Stimulated activated CD8-positive, alpha-beta memory T cell treated with anti-CD3 and anti-CD28 coated beads, Interleukin-12 subunit alpha, Interleukin-12 subunit beta, amount 100 ng/mL, for 1 hour (primary cell): Measurements from ENCODE around the gene GCFC2.

Experiments
- DNase-seq: peaks from one replicate; pipeline ENCODE4 v3.0.0-alpha.2; 2020; ENCODE audit warnings: low read depth

Gene GCFC2

DNA sequence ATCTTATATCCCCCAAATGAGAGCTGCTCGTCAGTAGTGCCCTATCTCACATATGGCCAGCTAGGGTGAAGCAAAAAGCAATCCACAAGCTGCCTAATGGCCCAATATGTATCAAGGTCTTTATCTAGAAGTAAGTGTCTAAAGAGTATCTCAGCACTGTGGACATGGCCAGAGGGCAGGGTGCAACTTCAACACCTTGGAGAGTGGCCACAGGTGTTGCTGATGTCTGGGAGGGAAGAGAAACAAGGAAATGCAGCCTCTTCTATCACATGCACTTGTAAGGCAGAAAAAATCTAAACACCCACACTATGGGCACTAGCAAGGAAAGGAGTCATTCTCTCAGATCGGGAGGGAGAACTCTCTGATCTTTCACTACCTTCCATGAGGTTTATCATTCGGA is 87.8 kb downstream of the GCFC2 start:
- DNase-seq = no peak

DNA sequence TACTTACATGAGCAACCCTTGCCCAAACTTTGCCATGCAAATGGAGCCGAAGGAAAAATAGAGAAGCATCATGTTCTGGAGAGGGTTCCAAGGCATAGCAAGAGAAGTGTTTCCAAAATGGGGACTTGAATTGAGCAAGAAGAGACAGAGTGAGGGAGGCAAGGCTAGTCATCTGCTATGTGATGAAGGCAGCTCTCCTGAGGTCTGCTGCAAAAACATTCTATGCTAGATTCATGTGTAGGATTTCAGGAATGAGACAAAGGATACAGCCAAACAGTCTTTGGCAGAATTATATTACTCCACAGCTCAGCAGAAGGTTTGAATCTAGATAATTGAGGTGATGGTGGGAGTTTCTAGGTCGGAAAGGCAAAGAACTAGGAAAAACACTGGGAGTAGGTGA is 88.2 kb downstream of the GCFC2 start:
- no peak for DNase-seq

DNA sequence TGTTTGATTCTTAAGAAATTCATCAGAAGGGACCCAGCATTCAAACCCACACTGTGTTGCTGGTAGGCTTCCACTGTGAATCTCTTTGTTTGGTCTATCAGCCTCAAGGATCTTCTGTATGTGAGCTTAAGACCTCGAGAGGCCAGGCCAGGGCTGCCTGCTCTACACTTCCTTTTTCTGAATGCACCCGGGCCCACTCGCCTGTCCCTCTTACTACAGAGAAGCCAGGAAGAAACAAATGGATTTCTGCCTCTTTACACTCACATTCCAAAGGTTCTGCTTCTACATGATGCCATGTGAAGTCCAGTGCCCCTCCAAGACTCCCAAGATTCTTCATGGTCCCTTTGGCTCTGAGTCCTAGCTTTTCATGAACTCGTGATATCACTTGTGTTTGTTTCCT is 89.5 kb downstream of the GCFC2 start:
- no peak for DNase-seq

DNA sequence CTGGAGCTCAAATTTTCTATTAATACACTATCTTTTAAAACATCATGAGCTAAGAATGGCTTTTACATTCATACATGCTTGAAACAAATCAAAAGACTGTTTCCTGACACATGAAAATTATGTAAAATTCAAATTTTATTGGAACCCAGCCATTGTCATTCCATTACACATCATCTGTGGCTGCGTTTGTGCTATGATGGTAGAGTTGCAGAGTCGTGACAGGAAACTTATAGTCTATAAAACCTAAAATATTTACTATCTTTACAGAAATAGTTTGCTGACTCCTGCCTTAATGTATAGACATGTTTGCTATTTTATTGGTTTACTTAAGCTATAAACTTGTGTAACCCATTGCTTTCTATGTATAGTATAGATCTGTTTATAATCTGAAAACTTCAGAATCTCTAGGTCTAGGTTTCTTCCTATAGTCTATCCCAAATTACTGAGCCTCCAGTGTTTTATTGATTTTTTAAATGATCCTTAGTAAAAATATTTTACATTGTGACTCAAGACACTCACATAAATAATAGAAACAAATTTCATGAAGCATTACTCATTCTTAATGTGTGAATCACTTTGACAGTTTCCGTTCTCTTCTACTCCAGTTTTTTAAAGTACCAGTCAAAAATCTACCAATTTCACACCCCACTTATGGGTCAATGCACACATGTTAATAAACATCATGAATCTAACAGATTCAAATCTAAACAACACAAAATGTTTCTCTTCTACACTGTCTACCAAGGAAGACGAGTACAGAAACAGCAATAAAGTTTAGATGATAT is 90.6 kb downstream of the GCFC2 start:
- no peak for DNase-seq

DNA sequence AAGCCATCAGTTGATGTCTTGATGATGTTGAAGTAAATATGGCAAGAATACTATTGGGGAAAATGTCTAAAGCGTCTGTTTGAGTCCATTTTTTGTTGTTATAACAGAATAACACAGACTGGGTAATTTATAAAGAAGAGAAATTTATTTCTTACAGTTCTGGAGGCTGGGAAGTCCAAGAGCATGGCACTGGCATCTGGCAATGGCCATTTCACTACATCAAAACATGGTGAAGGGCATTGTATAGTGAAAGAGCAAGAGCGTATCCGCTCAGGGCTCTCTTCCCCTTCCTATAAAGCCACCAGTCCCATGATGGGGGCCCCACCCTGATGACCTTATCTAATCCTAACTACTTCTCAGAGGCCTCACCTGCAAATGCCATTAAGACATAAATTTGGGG is 93.8 kb downstream of the GCFC2 start:
- DNase-seq = no peak

DNA sequence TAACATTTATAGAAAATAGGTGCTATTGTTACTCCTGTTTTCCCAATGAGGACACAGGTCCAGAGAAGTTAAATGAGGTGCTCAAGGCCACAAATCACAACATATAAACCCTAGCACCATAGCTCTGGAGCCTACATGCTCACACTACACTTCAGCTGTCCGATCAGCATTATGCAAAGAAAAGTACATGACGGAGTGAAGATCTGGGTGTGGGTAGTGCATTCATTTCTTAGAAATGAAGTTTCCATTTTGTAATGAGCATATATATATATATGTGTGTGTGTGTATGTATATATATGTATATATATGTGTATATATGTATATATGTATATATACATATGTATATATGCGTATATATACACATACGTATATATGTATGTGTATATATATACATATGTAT is 94.3 kb downstream of the GCFC2 start:
- DNase-seq = no peak

DNA sequence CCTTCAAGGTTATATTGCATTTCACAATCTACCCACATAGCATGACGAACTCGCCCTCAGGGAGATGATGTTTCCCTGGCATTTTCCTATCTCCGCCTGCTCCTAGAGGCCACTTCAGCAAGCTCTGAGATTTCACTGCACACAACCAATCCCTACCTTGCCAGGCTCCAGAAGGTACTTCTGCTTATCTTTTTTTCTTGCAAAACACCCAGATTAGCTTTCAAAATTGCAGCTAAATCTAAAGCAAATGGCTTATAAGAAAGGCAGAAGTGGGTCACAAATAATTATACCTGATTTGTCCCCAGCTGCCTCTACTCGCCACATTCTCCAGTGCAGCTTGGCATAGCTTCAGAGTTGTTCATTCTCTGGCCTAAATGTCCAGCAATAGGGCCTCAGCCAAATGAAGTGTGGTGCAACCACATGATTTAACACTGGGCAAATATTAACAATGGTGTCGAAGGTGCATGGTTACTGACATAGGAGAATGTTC is 96.5 kb downstream of the GCFC2 start:
- DNase-seq = no peak

DNA sequence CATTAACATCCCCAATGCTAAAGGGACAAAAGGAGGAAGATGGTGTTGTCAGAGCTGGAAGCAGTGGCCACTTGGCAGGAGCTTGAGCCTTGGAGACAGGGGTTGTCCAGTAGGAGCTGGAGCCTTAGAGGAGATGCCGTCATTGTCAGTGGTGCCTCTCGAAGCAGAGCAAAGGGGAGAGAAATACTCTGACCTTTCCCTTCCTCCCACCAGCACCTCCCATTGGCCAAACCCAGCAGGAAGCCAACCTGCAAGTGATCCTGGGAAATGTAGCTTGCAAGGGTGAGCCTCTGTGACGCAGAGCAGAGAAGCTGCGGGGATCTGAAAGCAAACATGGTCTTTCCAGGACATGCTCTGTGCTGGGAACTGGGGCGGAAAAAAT is 97.9 kb downstream of the GCFC2 start:
- DNase-seq = no peak
